ENCODE measurements around the gene STXBP6.

- TF ChIP-seq, protein P1, sequence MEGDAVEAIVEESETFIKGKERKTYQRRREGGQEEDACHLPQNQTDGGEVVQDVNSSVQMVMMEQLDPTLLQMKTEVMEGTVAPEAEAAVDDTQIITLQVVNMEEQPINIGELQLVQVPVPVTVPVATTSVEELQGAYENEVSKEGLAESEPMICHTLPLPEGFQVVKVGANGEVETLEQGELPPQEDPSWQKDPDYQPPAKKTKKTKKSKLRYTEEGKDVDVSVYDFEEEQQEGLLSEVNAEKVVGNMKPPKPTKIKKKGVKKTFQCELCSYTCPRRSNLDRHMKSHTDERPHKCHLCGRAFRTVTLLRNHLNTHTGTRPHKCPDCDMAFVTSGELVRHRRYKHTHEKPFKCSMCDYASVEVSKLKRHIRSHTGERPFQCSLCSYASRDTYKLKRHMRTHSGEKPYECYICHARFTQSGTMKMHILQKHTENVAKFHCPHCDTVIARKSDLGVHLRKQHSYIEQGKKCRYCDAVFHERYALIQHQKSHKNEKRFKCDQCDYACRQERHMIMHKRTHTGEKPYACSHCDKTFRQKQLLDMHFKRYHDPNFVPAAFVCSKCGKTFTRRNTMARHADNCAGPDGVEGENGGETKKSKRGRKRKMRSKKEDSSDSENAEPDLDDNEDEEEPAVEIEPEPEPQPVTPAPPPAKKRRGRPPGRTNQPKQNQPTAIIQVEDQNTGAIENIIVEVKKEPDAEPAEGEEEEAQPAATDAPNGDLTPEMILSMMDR (IDR thresholded peaks at IDR 0.05; ENCODE audit: low read depth, low read length) = no peak
- TF ChIP-seq EZH2phosphoT487 (IDR thresholded peaks at IDR 0.05; ENCODE audit: low read depth) = no peak
These were observed 149.5 kb downstream of the STXBP6 start for GRCh38 chr14:24900269-24901100.
